ENCODE results near the gene DPYSL4. TPM values are rescaled to one million over a fixed set of nuclear protein-coding genes. Genes with fewer than 3 reads are reported as not detected.

Gene DPYSL4
- total RNA-seq, 1 experiment from 2014 or later: 0.21 TPM

DNA sequence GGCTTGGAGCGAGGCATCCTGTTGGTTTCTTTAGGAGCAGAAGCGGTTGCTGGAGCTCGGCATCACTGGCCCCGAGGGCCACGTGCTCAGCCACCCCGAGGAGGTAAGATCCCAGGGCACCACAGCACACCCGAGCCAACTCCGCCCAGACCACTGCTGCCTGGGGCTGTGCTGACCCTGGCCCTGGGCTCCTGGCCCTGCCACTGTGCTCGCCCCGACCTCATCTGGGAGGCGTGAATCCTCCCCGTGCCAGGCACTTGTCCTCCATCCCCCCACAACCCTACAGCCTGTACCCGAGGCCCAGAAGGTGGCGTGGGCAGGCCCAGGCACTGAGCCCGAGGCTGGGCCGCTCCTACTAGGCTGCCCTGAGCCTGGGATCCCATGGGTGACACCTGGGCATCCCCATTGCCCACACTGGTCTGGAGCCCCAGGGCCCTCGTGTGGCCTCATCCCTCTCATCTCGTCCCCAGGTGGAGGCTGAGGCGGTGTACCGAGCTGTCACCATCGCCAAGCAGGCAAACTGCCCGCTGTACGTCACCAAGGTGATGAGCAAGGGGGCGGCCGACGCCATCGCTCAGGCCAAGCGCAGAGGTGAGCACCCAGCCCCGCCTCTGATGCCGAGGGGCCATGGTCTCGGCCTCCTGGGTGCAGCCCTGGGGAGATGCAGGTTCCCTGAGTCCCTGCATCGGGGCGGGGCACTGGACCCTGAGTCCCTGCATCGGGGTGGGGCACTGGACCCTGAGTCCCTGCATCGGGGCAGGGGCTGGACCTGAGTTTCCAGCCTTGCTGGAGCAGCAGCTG lies 11.8 kb downstream of the DPYSL4 start:
- TF ChIP-seq, protein P1, sequence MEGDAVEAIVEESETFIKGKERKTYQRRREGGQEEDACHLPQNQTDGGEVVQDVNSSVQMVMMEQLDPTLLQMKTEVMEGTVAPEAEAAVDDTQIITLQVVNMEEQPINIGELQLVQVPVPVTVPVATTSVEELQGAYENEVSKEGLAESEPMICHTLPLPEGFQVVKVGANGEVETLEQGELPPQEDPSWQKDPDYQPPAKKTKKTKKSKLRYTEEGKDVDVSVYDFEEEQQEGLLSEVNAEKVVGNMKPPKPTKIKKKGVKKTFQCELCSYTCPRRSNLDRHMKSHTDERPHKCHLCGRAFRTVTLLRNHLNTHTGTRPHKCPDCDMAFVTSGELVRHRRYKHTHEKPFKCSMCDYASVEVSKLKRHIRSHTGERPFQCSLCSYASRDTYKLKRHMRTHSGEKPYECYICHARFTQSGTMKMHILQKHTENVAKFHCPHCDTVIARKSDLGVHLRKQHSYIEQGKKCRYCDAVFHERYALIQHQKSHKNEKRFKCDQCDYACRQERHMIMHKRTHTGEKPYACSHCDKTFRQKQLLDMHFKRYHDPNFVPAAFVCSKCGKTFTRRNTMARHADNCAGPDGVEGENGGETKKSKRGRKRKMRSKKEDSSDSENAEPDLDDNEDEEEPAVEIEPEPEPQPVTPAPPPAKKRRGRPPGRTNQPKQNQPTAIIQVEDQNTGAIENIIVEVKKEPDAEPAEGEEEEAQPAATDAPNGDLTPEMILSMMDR (IDR thresholded peaks at IDR 0.05; ENCODE audit: unreplicated experiment): no peak
- no peak overlapping the region for H3K4me3 Mint-ChIP-seq (ENCODE audit: unreplicated experiment)

DNA sequence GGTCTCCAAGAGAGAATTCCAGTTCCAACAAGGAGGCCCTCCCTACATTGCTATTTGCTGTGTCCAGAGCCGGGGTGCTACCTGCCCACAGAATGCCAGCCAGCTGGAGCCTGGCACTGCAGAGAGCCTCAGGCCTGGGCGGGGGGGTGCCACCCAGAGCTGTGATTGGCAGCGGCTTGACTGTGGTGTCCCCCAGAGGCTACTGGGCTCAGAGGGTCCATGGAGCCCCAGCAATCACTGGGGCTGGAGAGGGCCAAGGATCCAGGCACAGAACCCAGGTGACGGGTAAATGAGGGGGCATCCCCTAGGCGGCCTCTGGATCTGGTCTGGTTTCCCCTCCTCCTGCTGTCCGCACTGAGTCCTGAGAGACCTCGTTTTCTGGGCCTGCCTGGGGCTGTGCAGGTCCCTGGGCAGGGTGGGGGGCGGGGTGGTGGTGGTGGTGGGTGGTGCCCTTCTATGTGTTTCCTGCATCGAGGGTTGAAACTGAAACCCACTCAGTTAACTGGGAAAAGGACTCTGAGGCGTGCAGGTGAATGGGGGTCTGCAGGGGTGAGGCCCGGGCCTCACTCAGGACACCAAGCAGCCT lies 12.6 kb downstream of the DPYSL4 start:
- H3K4me3 Mint-ChIP-seq (ENCODE audit: unreplicated experiment): no peak overlapping the region
- H3K27me3 Mint-ChIP-seq (ENCODE audit: insufficient read depth, unreplicated experiment): no peaks in the 10 kb centered on the region
- no peaks in the 10 kb centered on the region for H3K4me1 Mint-ChIP-seq (ENCODE audit: insufficient read depth, unreplicated experiment)
- H3K36me3 Mint-ChIP-seq (ENCODE audit: insufficient read depth, unreplicated experiment): no peaks in the 10 kb centered on the region
- intact Hi-C loops (cut with micrococcal nuclease): no loop called here
- DNase-seq (ENCODE audit: unreplicated experiment): no peak
- ChIA-PET CTCF (interaction anchor here (0.6 kb wide), 1 partner anchor 211 kb away, joined by 3 read pairs; no protein-coding TSS in a partner anchor), POLR2A (no interaction called here)
- no peaks in the 10 kb centered on the region for H3K9me3 Mint-ChIP-seq (ENCODE audit: unreplicated experiment)
- H3K27ac Mint-ChIP-seq (ENCODE audit: low read depth, unreplicated experiment): no peak overlapping the region
- BruUV-seq (replicated peaks): no TSS peak
- TF ChIP-seq, protein P1 (IDR thresholded peaks at IDR 0.05; ENCODE audit: unreplicated experiment): no peak

More for the DNA sequence above, 11.8 kb downstream of the DPYSL4 start:
- intact Hi-C loops (cut with micrococcal nuclease): no loop called here
- ChIA-PET POLR2A (no interaction called here), CTCF (interaction anchor here (0.6 kb wide), 1 partner anchor 10 kb away, joined by 3 read pairs; no protein-coding TSS in a partner anchor)
- no peaks in the 10 kb centered on the region for H3K36me3 Mint-ChIP-seq (ENCODE audit: insufficient read depth, unreplicated experiment)
- H3K9me3 Mint-ChIP-seq (ENCODE audit: unreplicated experiment): no peaks in the 10 kb centered on the region
- H3K27ac Mint-ChIP-seq (ENCODE audit: low read depth, unreplicated experiment): no peak overlapping the region
- no peaks in the 10 kb centered on the region for H3K27me3 Mint-ChIP-seq (ENCODE audit: insufficient read depth, unreplicated experiment)
- DNase-seq (ENCODE audit: unreplicated experiment): no peak
- no peaks in the 10 kb centered on the region for H3K4me1 Mint-ChIP-seq (ENCODE audit: insufficient read depth, unreplicated experiment)
- BruUV-seq (replicated peaks): no TSS peak

- Mint-ChIP-seq H3K36me3 (ENCODE audit: insufficient read depth, unreplicated experiment) (no peaks in the 10 kb centered on the region), H3K27me3 (ENCODE audit: insufficient read depth, unreplicated experiment) (no peaks in the 10 kb centered on the region), H3K4me3 (ENCODE audit: unreplicated experiment) (no peak overlapping the region), H3K27ac (ENCODE audit: low read depth, unreplicated experiment) (no peak overlapping the region), H3K9me3 (ENCODE audit: unreplicated experiment) (no peaks in the 10 kb centered on the region), H3K4me1 (ENCODE audit: insufficient read depth, unreplicated experiment) (no peaks in the 10 kb centered on the region)
- ChIA-PET POLR2A (no interaction called here), CTCF (interaction anchor here (0.6 kb wide), 1 partner anchor 210 kb away, joined by 3 read pairs; no protein-coding TSS in a partner anchor)
- no TSS peak for BruUV-seq (replicated peaks)
- DNase-seq (ENCODE audit: unreplicated experiment): no peak
- TF ChIP-seq, protein P1 (IDR thresholded peaks at IDR 0.05; ENCODE audit: unreplicated experiment): no peak
- intact Hi-C loops (cut with micrococcal nuclease): no loop called here
These were observed 13.1 kb downstream of the DPYSL4 start for GRCh38 chr10:132199854-132200311.

DNA sequence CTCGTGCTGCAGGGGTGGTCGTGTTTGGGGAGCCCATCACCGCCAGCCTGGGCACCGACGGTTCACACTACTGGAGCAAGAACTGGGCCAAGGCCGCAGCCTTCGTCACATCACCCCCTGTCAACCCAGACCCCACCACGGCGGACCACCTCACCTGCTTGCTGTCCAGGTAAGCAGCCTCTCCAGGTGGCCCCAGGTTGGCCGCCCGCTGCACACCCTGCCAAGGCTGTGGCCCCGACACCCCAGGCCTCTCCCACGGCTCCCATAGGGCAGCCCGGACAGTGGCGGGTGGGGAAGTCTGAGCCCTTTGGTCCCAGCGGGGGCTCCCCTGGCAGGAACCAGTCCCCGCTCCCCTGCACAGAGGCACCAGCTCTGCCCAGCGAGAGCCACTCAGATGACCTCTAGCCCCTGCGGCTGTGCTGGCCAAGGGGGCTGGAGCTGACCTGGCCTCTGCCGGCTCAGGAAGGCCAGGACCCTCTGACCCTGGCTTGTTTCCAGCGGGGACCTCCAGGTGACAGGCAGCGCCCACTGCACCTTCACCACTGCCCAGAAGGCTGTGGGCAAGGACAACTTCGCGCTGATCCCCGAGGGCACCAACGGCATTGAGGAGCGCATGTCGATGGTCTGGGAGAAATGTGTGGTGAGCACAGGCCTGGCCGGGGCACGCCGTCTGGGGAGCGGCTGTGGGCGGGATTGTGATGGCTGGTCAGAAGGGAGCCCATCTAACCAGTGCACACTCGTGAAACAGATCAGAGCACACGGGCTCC lies 13.8 kb downstream of the DPYSL4 start:
- no peaks in the 10 kb centered on the region for H3K36me3 Mint-ChIP-seq (ENCODE audit: insufficient read depth, unreplicated experiment)
- no peaks in the 10 kb centered on the region for H3K27me3 Mint-ChIP-seq (ENCODE audit: insufficient read depth, unreplicated experiment)
- H3K27ac Mint-ChIP-seq (ENCODE audit: low read depth, unreplicated experiment): no peak overlapping the region
- DNase-seq (ENCODE audit: unreplicated experiment): no peak
- no peaks in the 10 kb centered on the region for H3K9me3 Mint-ChIP-seq (ENCODE audit: unreplicated experiment)
- H3K4me3 Mint-ChIP-seq (ENCODE audit: unreplicated experiment): no peak overlapping the region
- intact Hi-C loops (cut with micrococcal nuclease): no loop called here
- POLR2A ChIA-PET: no interaction called here
- BruUV-seq (replicated peaks): no TSS peak
- no peaks in the 10 kb centered on the region for H3K4me1 Mint-ChIP-seq (ENCODE audit: insufficient read depth, unreplicated experiment)
- TF ChIP-seq, protein P1 (IDR thresholded peaks at IDR 0.05; ENCODE audit: unreplicated experiment): no peak
- CTCF ChIA-PET: no interaction called here

Measured in MCF 10A (cell line).